CD4-positive, alpha-beta T cell treated with Interleukin-6 at 100 ng/mL for 8 hours (primary cell): ENCODE results near the gene MTR.
"Not testable (repeated sequence)": the region's sequence is repeated elsewhere in the genome, so short reads cannot be mapped to it uniquely, and the experiment has no call there.

ENCODE experiments used
- DNase-seq: peaks from one replicate; pipeline ENCODE4 v3.0.0-alpha.2; 2020; ENCODE audit warnings: mixed read lengths, low spot score

The MTR gene

DNA sequence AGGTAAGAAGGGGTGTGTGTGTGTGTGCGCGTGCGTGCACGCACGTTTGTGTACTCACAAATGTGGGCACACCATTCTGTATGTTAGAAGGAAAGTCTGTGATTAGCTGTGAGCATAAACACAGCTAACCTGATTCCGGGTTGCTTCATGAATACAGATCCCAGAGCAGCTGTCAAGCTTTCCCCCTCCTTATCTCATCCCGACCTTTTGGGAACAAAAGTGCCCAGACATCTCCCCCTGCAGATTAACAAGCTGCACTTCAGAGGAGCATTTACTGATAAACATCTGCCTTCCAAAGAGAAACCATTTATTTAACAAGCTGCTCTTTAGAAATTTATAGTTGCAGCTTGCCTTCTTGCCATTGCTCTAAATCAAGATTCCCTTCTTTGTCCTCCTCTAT is 112.1 kb downstream of the MTR start:
- no peak for DNase-seq

DNA sequence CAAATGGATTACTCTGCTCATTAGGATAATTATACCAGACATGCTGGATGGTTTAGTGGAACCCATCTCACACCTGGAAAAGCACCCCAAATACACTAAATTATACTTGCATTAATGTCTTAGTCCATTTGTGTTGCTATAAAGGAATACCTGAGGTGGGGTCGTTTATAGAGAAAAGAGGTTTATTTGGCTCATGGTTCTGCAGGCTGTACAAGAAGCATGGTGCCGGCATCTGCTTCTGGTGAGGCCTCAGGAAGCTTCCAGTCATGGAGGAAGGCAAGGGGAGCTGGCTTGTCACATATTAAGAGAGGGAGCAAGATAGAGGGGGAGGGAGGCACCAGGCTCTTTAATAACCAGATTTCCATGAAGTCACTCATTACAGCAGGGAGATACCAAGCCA is 113.6 kb downstream of the MTR start:
- DNase-seq, result no peak

DNA sequence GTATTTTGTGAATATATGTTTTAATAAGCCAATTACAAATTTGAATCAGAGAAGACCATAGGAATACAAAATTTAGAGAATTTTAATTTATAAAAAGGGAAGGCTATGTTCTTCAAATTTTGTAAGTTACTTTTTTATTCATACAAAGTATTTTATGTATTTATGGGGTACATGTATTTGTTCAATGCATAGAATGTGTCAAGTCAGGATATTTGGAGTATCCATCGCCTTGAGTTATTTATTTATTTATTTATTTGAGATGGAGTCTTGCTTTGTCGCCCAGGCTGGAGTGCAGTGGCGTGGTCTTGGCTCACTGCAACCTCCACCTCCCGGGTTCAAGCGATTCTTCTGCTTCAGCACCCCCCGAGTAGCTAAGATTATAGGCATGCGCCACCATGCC is 116.0 kb downstream of the MTR start:
- DNase-seq, result not testable (repeated sequence)

DNA sequence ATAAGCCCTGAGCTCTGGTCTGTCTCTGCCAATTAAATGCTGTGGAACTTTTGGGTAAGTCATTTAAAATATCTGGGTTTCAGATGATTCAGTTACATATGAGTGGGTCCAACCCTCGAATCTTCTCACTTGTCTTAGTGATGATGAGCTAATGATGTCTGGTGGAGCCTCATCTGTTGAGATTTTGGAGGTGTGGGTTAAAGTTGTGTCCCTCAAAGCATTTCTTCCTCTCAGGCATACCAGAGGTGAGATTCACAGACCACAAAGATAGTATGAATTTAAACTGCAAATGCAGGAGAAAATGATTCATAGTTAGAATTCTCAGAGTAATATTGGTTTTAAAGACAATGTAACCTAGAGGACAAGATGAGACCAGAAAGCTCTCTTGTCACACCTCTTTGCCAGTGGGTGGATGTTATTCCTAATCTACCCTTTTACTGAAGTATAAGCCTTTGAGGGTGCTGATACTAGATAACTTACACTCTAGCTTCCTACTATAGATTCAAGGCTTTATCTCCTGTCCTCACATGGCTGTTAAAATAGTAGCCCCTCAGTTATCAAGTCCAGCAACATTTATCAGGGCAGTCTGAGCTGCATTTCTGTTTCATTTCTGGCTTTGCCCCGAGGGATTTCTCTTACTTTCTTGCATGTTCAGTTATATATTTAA is 118.4 kb downstream of the MTR start:
- DNase-seq, result no peak

DNA sequence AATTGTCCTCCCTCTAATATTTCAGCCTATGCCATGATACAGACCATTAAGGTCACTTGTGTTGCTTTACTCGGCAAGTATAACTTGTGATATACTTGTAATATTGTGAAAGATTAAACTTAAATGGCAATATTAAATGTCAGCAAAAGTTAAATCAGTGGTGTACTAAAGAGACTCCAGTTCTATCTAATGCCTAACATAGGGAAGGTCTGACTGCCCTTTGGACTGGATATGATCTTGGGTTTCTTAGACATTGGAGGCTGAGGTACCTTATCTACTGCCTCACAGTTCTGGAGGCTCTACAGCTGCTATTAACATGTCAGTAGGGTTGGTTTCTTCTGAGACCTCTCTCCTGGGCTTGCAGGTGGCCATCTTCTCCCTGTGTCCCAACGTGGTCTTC is 119.3 kb downstream of the MTR start:
- no peak for DNase-seq

DNA sequence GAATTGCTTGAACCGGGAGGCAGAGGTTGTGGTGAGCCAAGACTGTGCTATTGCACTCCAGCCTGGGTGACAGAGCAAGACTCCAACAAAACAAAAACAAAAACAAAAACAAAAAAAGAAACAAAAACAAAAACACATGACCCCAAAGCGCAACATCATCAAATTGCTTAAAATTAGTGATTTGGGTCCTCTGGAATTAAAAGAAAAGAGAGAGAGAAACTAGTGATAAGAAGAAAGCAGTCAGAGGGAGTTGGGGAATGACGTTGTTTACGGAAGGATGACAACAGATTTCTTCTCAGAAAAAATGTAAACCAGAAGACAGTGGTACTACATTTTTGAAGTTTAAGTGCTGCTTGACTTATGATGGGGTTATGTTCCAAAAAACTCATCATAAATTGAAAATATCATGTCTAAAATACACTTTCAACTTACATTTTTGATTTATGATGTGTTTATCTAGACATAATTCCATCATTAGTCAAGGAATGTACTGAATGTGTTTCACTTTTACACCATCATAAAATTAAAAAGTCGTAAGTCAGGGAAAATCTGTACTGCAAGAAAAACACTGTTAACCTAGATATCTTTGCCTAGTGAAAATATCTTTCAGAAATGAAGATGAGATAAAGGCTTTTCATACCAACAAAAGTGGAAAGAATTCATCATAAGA is 121.2 kb downstream of the MTR start:
- no peak for DNase-seq

DNA sequence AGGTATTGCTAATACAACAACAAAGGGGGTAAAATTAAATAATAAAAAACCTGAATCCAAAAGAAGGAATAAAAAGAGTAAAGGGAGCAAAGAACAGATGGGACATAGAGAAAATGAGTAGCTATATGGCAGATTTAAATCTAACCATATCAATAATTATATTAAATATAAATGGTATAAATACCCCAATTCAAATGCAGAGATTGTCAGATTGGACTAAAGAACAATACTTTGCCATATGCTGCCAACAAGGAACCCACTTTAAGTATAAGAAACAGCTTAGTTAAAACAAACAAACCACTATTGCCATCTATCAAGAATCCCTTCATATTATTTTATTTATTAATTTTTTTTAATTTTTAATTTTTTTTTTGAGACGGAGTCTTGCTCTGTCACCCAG is 122.4 kb downstream of the MTR start:
- DNase-seq, result no peak

DNA sequence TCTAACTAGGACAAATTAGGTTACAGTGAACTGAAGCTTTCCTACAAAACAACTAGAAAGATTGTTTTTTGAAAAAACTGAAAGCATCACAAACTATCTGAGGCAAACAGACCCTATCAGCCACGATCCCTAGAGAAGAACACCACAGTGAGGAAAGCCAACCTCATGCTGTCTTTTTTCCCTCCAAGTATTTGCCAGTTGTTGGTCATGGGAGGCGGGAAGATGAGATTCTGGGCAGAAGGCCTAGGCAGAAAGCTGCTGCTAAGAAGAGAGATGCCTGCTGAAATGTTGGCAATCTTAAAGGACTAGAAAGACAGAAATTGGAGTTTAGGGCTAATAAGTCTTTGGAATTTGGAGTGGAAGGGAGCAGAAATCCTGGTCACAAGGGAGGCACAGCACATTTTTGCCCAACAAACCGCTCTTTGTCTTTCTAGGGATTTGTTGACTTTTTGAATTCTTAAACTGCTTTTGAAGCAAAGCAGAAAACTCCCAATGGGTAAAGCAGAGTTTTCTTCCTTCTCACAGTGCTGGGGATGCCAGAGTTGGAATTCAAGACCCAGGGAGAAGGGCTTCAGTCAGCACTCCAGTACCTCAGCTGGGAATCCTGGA is 125.3 kb downstream of the MTR start:
- DNase-seq, result no peak

DNA sequence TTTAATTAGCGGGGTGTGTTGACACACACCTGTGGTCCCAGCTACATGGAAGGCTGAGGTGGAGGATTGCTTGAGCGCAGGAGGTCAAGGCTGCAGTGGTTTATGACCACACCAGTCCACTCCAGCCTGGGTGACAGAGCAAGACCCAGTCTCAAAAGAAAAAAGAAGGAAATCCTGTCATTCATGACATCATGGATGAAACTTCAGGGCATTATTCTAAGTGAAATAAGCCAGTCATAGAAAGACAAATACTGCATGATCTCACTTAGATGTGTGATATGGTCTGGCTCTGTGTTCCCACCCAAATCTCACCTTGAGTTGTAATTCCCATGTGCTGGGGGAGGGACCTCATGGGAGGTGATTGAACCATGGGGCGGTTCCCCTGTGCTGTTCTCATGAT is 126.5 kb downstream of the MTR start:
- DNase-seq, result no peak

DNA sequence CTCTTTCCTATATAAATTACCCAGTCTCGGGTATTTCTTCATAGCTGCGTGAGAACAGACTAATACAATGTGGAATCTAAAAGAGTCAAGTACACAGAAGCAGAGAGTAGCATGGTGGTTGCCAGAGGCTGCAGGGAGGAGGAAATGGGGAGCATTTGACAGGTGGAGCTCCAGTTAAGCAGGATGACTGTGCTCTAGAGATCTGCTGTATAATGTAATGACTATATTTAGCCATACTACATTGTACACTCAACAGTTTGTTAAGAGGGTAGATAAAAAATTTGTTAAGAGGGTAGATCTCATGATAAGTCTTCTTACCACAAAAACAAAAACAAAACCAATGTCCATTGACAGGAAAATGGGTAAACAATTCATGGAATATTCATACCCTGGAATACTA is 127.1 kb downstream of the MTR start:
- no peak for DNase-seq

DNA sequence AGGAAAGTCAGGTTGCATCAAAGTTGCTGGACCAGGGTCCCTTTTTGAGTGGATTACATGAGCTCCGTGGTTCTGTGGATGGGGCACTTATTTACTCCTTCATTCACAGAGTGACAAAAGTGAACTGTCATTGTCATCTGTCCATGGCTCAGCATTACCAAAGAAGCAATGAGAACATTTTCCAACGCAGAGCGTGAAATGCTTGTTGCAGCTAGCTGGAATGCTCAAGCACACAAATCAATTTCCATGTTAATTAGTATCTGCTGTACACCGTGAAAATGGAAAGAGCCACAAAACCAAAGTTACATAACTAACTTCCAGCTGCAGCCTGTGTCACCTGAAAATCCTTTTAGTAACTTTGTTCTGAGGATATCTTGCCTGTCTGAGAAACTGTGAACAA is 130.3 kb downstream of the MTR start:
- DNase-seq, result no peak

DNA sequence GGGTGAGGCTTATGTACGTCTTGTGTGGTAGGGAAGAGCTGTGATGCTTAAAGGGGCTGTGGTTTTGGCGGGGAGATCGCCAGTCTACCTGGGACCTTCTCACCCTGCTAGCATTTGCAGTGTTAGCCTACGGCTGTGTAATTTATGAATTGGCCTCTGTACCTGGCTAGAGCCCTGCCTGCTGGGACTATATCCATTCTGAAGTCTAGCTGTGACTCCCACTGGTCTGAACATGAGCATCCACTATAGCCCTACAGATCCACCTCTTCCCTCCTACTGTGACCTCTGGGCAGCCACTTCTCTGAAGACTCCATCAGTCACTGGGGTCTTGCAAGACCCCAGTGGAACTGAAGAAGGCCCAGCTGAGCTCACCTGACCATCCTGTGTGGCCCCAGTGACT is 135.4 kb downstream of the MTR start:
- DNase-seq, result no peak

DNA sequence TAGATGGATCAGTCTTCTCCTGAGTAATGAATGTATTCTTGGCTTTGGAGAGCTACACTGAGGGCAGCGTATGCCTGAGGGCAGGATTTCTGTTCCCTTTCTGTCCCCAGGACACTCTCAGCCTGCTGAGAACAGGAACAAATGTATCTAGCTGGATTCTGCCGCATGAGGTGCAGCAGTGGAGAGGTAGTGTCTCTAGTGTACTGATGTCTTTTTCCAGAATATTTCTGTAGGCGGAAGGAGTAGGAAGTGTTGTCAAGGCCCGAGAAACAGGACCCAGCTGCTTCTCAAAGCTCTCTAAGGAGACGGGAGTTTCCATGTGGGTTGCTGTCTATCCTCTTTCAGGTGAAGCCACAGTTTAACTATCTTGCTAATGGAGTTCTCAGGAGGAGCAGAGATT is 143.7 kb downstream of the MTR start:
- DNase-seq, result no peak

DNA sequence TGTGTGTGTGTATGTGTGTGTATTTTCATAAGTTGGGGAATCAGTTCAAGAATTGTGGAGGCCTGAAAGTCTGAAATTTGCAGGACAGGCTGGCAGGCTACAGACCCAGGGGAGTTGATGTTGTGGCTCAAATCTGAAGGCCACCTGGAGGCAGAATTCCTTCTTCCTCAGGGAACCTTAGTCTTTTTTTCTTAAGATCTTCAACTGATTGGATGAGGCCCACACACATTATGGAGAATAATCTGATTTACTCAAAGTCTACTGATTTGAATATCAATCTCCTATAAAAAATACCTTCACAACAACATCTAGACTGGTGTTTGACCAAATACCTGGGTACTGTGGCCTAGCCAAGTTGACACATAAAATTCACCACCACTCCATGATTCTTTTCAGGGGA is 147.3 kb downstream of the MTR start:
- DNase-seq, result no peak

DNA sequence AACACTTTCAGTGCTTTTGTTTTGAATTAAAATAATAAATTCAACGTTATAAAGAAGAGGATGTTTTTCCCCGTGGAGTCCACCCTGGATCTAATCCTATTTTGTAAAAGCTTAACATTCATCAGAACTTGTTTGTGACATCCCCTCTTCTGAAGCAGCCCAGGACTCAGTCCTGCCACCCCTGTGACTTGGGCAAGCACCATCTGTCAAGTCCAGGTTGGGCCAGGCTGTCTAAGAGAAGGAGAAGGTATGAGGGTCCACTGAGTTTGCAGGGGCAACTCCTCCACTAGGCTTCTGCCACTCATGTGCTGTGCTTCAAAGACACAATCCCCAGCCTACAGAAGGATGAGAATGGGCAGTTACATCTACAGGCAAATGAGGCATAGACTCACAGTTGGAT is 149.5 kb downstream of the MTR start:
- DNase-seq, result no peak

DNA sequence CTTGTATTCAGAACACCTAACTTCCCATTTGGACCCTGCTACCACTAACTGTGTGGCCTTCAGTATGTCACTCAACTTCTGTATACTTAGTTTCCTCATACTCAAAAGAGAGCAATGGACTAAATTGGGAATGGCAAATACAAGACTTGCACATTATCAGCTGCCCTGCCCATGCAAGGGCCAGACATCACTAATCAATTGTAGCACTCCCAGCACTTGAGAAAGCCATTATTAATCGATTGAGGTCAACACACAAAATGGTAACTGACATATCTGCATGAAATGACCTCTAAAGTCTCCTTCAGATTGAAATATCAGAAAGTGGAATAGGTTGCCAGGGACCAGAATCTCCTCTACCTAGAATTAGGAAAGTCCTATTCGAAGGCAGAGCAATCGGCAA is 149.9 kb downstream of the MTR start:
- DNase-seq, result no peak

DNA sequence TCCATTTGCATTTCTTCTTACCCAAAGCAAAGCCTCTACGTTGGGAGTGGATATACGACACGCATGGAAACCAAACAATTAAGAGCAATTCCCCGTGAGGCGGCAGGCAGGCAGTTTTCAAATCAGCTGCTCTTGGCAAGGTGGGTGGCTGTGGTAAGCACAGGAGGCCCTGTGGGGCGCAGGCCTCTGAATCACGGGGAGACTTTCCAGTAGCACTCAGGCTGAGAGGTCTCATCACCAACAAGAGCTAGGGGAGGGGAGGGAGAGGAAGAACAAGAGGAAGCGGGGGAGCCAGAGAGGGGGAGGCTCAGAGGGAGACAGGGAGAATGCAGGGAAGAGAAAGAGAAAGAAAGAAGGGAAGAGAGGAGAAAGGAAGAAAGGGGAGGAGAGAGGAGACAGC is 152.7 kb downstream of the MTR start:
- DNase-seq, result no peak

DNA sequence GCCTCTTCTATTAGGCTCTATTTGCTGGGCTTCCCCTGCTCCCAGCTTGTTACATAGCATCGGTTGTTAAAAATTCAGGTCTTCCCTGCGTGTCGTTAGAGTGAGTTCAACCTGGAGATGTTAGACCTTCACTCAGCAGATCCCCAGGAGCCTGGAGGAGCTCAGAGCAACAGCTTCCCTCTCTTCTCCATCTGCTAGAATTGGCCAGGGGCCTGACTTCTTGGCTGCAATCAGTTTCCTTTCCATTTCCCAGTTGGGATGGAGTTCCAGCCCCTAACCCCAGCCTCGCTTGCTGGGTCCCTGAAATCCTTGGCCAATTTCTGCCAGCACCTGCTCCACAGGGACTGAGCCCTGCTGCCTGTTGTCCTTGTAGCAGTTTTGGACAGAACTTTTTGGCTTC is 153.3 kb downstream of the MTR start:
- DNase-seq, result no peak

DNA sequence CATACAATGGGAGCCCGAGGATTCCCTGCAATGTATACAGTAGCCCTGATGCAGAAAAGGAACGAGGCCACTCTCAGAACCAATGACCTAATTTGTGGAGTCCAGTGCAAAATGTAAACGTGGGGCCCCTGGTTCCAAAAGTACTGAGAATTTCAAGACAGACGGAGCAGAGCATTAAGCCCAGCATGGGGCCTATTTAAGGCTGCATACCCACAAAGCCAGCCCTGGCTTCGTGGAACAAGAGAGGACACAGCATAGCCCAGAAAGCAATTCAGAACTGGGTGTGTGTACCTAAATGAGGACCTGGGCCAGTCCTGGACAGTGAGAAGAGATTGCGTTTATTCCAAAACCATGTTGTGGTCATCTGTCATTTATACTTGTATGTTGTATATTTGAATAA is 153.9 kb downstream of the MTR start:
- DNase-seq, result no peak

DNA sequence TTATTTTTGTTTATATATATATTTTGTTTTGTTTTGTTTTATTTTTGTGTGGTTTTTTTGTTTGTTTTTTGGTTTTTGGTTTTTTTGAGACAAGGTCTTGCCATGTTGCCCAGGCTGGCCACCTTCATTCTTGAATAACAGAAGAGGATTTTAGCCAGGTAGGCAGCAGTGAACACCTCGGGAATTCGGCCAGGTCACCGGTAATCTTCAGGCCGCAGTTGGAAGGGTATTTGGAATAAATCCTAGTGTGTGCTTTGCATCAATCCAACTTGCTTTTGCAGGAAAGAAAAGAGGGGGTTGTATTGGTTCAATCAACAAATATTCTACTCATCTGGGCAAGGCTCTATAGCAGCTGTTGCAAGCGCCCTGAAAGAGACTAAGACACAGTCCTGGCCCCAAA is 155.3 kb downstream of the MTR start:
- no peak for DNase-seq

DNA sequence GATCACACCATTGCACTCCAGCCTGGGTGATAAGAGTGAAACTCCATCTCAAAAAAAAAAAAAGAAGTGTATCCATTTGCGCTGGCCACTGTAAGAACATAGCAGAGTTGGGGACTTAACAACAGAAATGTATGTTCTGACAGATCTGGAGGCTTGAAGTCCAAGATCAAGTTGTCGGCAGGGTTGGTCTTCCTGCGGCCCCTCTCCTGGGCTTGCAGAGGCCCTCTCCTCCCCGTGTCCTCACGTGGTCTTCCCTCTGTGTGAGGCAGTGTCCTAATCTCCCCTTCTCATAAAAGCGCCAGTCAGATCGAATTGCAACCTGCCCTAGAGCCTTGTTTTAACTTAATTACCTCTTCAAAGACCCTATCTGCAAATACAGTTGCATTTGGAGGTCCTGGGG is 156.6 kb downstream of the MTR start:
- no peak for DNase-seq

DNA sequence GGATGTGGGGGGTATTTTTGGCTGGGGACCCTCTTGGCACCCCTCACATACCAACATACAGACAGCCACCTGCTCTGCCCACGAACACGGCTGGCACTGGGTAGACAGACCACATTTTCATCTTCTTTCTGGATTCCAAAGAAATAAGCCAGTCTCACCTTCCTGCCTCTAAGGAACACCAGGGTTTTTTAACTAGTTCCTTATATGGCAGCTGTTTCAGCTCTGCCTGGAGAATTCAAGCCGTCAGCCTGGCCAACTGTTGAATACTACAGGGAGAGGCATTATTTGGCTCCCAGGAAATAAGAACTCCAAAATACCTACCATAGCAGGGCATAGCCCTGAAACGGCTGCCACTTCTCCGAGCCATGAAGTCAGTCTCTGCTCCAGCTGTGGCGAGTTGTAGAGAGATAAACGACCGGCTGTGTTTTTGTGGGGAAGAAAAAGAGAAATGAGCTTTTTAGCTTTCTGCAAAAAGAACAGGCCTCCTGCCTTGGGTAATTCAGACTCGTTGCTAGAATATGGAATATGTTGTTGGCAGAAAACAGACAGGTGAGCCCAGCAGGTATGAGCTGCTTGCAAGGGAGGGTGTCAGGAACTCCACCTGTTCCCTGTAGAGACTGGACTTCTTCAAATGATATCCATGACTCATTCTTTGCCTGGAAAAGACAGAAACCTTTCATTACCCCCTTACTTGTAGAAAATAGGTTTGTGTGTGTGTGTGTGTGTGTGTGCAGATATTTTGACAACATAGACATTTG is 157.3 kb downstream of the MTR start:
- DNase-seq, result no peak

DNA sequence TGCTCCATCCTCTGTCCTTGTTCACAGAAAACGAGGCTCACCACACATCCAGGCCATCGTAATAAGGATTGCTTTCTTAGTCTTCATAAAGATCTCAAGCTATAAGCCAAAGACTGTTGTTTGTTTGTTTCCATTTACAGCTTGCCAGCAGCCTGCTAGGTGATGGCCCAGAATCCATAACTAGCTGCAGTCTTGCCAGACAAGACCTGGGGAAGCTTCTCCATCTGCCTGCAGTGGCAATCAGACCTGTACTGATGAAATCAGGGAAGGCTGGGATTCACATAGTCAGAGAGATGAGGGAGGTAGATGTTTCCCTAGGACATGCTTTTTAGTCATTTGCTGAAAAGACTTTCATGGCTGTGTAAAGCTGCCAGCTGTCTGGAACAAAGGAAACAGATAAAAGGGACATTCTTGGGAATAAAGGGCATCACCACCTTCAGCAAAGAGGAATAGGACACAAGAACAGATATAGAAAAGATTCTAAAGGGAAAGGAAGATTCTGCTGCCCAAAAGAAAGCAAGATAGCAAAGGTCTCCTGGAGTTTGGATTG is 158.1 kb downstream of the MTR start:
- no peak for DNase-seq
